HepG2 (cell line): ENCODE data around the gene OLFM1. TPM values are rescaled to one million over a fixed set of nuclear protein-coding genes. Genes with fewer than 3 reads are reported as not detected.

ENCODE experiments used
- CREM ChIP-seq, 2 experiments: sonication (generic) in 1 of 2; formaldehyde crosslinking in 1 of 2; IDR thresholded peaks; 2 replicates each; pipeline versions ENCODE4 v1.4.0 to v1.6.1; 2016 to 2020; ENCODE audit warnings: antibody characterized with exemption in 1 of 2, mild to moderate bottlenecking in 1 of 2, missing genetic modification reagents in 1 of 2
- CSRNP1 ChIP-seq: sonication (generic); formaldehyde crosslinking; IDR thresholded peaks from 2 replicates; pipeline ENCODE4 v1.8.1; 2023; ENCODE audit warnings: mild to moderate bottlenecking, missing genetic modification reagents
- KDM2A ChIP-seq: sonication (generic); formaldehyde crosslinking; IDR thresholded peaks from 2 replicates; pipeline ENCODE4 v1.4.0; 2020; ENCODE audit warnings: low read depth, missing genetic modification reagents, borderline replicate concordance
- KDM5B ChIP-seq: sonication (generic); formaldehyde crosslinking; IDR thresholded peaks from 2 replicates; pipeline ENCODE4 v1.4.0; 2020; ENCODE audit warnings: missing genetic modification reagents, mild to moderate bottlenecking, borderline replicate concordance
- MLX ChIP-seq: IDR thresholded peaks from 2 replicates; pipeline ENCODE4 v1.6.1; 2016
- NFAT5 ChIP-seq: sonication (generic); formaldehyde crosslinking; IDR thresholded peaks from 2 replicates; pipeline ENCODE4 v1.4.0; 2020; ENCODE audit warnings: missing genetic modification reagents
- NR0B2 ChIP-seq: sonication (generic); formaldehyde crosslinking; IDR thresholded peaks from 2 replicates; pipeline ENCODE4 v1.4.0; 2020; ENCODE audit warnings: mild to moderate bottlenecking, missing genetic modification reagents
- PHB2 ChIP-seq: fragments of 450-650 bp; IDR thresholded peaks from 2 replicates; pipeline ENCODE4 v1.6.1; 2018; ENCODE audit not compliant: partially characterized antibody
- TP53 ChIP-seq: sonication (generic); formaldehyde crosslinking; conservative IDR thresholded peaks from 2 replicates; pipeline ENCODE4 v1.4.0; 2020; ENCODE audit warnings: missing genetic modification reagents
- ZNF101 ChIP-seq: sonication (generic); formaldehyde crosslinking; IDR thresholded peaks from 2 replicates; pipeline ENCODE4 v1.4.0; 2020; ENCODE audit warnings: mild to moderate bottlenecking, low read depth, missing genetic modification reagents, borderline replicate concordance
- ZNF12 ChIP-seq: sonication (generic); formaldehyde crosslinking; IDR thresholded peaks from 2 replicates; pipeline ENCODE4 v1.5.0; 2020; ENCODE audit warnings: missing genetic modification reagents
- ZNF331 ChIP-seq: sonication (generic); formaldehyde crosslinking; IDR thresholded peaks from 2 replicates; pipeline ENCODE4 v1.4.0; 2020; ENCODE audit warnings: missing genetic modification reagents
- ZNF367 ChIP-seq: sonication (generic); formaldehyde crosslinking; IDR thresholded peaks from 2 replicates; pipeline ENCODE4 v1.4.0; 2020; ENCODE audit warnings: missing genetic modification reagents, borderline replicate concordance
- ZNF512 ChIP-seq: sonication (generic); formaldehyde crosslinking; IDR thresholded peaks from 2 replicates; pipeline ENCODE4 v1.4.0; 2020; ENCODE audit warnings: mild to moderate bottlenecking, missing genetic modification reagents
- ZNF513 ChIP-seq: sonication (generic); formaldehyde crosslinking; conservative IDR thresholded peaks from 2 replicates; pipeline ENCODE4 v1.5.0; 2020; ENCODE audit warnings: missing genetic modification reagents
- ZNF546 ChIP-seq: sonication (generic); formaldehyde crosslinking; conservative IDR thresholded peaks from 2 replicates; pipeline ENCODE4 v1.8.1; 2023; ENCODE audit warnings: mild to moderate bottlenecking, missing genetic modification reagents
- polyA plus RNA-seq, 8 experiments: library from polyadenylated mRNA; depleted of rRNA in 3 of 8; stranded (reverse) in 7 of 8; unstranded in 1 of 8; fragments of >200 nt; fragmentation: Illumina TruSeq in 4 of 8; extraction: Trizol in 4 of 8; gene quantifications; 2 replicates each; pipeline versions ENCODE4 v1.2.1 to v1.2.3, GENCODE V29; 2011 to 2016; ENCODE audit warnings: low read depth in 4 of 8, missing spikeins in 1 of 8, mixed read lengths in 1 of 8; ENCODE audit not compliant: insufficient read depth in 1 of 8
- total RNA-seq, 5 experiments: library from RNA; depleted of rRNA; stranded (reverse); fragments of >200 nt; fragmentation: Illumina TruSeq; extraction: Trizol; gene quantifications; 2 replicates each; pipeline ENCODE4 v1.2.3, GENCODE V29; 2016; ENCODE audit warnings: low read depth in 1 of 5

The OLFM1 gene
- total and polyA plus RNA-seq, 2 of the 13 experiments (the other 11 are each of a cell fraction or from before 2014, with no cell fraction given), result not detected

GRCh38 chr9:135098400-135099105, 11.1 kb downstream of the OLFM1 start (continued):
- TF ChIP-seq ZNF513 (CRISPR knock-in tag) (no peak), CREM (IDR thresholded peaks at IDR 0.05) (no peak), CREM (CRISPR knock-in tag; IDR thresholded peaks at IDR 0.05) (no peak), ZNF512 (CRISPR knock-in tag) (no peak), KDM5B (no peak), NR0B2 (CRISPR knock-in tag) (no peak), ZNF546 (CRISPR knock-in tag) (no peak), TP53 (CRISPR knock-in tag) (no peak), PHB2 (no peak), MLX (CRISPR knock-in tag) (no peak), ZNF367 (CRISPR knock-in tag) (no peak), KDM2A (CRISPR knock-in tag) (0 out of 2 replicates have a peak, but pooled peaks have one; percentile 24), NFAT5 (CRISPR knock-in tag) (0 out of 2 replicates have a peak, but pooled peaks have one; percentile 31), ZNF12 (CRISPR knock-in tag) (no peak), ZNF331 (CRISPR knock-in tag) (0 out of 2 replicates have a peak, but pooled peaks have one; percentile 22), CSRNP1 (CRISPR knock-in tag) (no peak), ZNF101 (no peak)
